HG02588 (cell line): ENCODE measurements around the gene AKR1D1.

ENCODE experiments used
- ATAC-seq: cut with Tn5 transposase; IDR thresholded peaks from one replicate; pipeline ENCODE4 v1.9.1; 2021; ENCODE audit warnings: mild to moderate bottlenecking, moderate library complexity; ENCODE audit not compliant: unreplicated experiment

The AKR1D1 gene

DNA sequence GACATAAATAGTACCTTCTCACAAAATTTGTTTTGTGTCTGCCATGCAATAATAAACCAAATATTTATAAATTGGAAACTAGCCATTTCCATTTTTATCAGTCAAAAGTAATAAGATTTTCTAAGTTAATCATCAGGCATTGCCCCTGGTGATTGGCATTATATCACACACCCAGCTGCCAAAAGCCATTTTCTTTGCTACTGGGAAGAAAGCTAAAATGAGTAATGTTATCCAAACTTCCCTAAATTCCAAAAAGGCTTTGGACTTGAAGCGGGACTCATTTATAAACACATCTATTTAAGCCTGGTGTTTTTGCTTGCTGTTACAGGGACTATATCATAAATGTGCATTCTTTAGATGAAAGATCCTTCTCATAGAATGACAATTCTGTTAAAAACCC is 86.0 kb downstream of the AKR1D1 start:
- no peak for ATAC-seq

DNA sequence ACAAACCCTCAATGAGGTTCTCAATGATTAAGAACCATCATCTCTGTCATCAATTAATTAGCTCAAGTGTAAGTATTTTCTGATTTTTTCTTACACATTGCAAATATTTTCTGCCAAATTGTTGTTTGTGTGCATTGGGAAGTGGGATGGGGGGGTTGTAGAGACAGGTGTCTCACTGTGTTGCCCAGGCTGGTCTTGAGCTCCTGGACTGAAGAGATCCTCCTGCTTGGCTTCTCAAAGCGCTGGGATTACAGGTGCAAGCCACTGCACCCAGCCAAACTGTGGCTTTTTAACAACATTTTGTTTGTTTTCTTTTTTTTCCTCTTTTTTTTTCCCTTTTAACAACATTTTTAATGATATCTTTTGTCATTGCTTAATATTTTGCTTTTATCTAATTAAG is 87.5 kb downstream of the AKR1D1 start:
- ATAC-seq = no peak

DNA sequence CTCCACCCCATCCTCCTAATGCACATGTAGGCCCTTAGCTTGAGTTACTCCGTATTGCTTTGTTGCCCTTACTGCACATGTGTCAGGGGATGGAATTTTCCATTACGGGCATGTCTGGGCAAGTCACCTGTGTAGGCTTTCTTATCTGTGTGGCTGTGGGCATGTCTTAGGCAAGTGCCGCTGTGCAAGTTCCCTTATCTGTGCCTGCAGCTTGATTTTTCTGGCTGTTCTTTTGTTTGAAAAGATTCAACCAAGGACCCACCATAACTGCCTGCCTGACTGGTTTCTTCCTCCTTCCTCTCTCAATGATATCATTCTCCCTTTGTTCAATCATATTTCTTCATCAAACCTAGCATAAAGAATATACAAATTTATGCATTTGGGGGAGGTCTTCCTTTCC is 88.5 kb downstream of the AKR1D1 start:
- ATAC-seq = no peak

DNA sequence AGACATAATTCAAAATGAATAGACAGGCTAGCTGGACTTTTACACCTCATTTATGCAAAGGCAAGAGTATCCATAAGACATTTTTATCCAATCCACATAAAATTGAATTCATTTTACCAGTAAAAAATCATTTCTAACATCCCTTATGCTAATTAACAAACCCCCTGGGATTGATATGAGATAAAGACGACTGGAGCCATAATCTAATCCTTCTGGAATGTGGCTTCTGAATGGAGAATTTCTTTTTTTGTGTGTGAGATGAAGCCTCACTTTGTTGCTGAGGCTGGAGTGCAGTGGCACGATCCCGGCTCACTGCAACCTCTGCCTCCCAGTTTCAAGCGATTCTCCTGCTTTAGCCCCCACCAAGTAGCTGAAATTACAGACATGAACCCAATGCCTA is 90.4 kb downstream of the AKR1D1 start:
- ATAC-seq = no peak

DNA sequence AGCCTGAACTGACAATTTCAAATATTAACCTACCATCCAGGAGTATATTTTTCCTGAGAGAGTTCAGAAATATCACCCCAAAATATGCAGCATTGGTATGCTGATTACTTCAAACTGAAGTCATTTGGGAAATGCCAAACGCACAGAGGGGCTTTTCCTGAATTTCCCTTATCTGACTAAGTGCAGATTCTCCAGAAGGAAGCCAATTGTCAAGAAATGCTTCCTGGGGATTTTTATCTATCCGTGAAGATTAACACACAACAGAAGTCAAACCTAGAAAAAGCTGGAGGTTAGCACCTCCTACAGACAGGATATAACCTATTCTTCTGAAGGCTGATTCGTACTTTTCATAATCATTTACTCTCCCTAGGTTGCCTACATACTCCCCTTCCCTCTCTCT is 91.0 kb downstream of the AKR1D1 start:
- no peak for ATAC-seq

DNA sequence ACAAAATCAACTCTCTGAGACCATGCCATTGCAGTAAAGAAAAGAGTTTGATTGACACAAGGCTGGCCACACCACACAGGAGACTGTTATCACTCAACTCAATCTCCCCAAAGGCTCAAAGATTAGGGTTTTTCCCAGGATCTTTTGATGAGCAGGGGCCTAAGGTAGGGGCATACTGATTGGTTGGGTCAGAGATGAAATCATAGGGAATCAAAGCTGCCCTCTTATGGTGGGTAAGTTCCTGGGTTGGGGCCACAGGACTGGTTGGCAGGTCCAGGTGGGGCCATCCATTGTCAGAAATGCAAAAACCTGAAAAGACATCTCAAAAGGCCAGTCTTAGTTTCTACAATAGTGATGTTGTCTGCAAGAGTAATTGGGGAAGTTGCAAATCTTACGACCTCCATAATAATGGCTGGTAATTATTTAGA is 91.6 kb downstream of the AKR1D1 start:
- ATAC-seq = no peak
